Cardiac muscle cell (in vitro differentiated cells and primary cell): ENCODE results near the gene KCNIP4. TPM values are rescaled to one million over a fixed set of nuclear protein-coding genes. Genes with fewer than 3 reads are reported as not detected.

Experiments used
- DNase-seq, 2 donors: peaks; one replicate each; pipeline versions ENCODE4 v3.0.0 to v3.0.0-alpha.2; 2010 to 2017; ENCODE audit warnings: low read depth in 1 of 2, low spot score in 1 of 2
- H3K27ac ChIP-seq: fragments of 200-600 bp; sonication (generic); 2 replicates; pipeline ENCODE4 v1.5.1; 2016
- H3K27me3 ChIP-seq: fragments of 200-600 bp; sonication (generic); 2 replicates; pipeline ENCODE4 v1.6.0; 2016; ENCODE audit warnings: control low read depth
- H3K36me3 ChIP-seq: fragments of 200-600 bp; sonication (generic); 2 replicates; pipeline ENCODE4 v1.5.1; 2016; ENCODE audit warnings: control low read depth
- H3K4me1 ChIP-seq: fragments of 200-600 bp; sonication (generic); 2 replicates; pipeline ENCODE4 v1.8.1; 2017; ENCODE audit warnings: low read depth, mild to moderate bottlenecking, mixed run types
- H3K4me3 ChIP-seq: fragments of 200-600 bp; sonication (generic); 2 replicates; pipeline ENCODE4 v1.5.1; 2016; ENCODE audit warnings: mild to moderate bottlenecking
- H3K9me3 ChIP-seq: fragments of 200-600 bp; sonication (generic); 2 replicates; pipeline ENCODE4 v1.5.1; 2017; ENCODE audit warnings: low read depth, mild to moderate bottlenecking, control low read depth
- polyA plus RNA-seq: library from polyadenylated mRNA; unstranded; fragments of >200 nt; fragmentation: Nextera tagmentation; extraction: Ambion mirVana; gene quantifications from 2 replicates; pipeline ENCODE4 v1.2.1, GENCODE V29; 2016
- total RNA-seq: library from RNA; depleted of rRNA; stranded (reverse); fragments of >200 nt; gene quantifications from 2 replicates; pipeline ENCODE4 v1.2.3, GENCODE V29; 2016
- TF ChIP-seq, protein P1 (sequence below): IDR thresholded peaks from 2 replicates; pipeline ENCODE4 v1.5.1; 2012; ENCODE audit warnings: low read depth, mild to moderate bottlenecking, low read length

The KCNIP4 gene
- total and polyA plus RNA-seq, 2 experiments from 2014 or later, result 14.5 to 15.9 TPM

DNA sequence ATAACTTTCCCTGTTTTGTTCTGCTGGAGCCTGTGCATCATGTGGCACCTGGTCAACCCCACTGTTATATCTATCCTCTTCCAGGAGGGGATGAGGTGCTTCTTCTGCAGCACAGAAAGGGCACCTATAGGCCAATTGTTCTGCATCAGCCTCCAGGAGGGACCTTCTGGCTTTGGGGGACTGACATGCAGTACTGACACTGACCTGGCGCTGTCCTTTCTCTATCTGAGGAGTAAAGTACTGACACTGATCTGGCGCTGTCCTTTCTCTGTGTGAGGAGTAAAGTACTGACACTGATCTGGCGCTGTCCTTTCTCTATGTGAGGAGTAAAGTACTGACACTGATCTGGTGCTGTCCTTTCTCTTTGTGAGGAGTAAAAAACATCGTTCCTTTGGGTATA, 749.9 kb downstream of the KCNIP4 start:
- Histone ChIP-seq H3K9me3 (no peaks in the 10 kb centered on the region), H3K4me3 (no peak overlapping the region), H3K36me3 (no peaks in the 10 kb centered on the region), H3K4me1 (no peaks in the 10 kb centered on the region), H3K27ac (no peak overlapping the region), H3K27me3 (no peaks in the 10 kb centered on the region)
- TF ChIP-seq, protein P1, sequence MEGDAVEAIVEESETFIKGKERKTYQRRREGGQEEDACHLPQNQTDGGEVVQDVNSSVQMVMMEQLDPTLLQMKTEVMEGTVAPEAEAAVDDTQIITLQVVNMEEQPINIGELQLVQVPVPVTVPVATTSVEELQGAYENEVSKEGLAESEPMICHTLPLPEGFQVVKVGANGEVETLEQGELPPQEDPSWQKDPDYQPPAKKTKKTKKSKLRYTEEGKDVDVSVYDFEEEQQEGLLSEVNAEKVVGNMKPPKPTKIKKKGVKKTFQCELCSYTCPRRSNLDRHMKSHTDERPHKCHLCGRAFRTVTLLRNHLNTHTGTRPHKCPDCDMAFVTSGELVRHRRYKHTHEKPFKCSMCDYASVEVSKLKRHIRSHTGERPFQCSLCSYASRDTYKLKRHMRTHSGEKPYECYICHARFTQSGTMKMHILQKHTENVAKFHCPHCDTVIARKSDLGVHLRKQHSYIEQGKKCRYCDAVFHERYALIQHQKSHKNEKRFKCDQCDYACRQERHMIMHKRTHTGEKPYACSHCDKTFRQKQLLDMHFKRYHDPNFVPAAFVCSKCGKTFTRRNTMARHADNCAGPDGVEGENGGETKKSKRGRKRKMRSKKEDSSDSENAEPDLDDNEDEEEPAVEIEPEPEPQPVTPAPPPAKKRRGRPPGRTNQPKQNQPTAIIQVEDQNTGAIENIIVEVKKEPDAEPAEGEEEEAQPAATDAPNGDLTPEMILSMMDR, result no peak
- DNase-seq, result no peak

GRCh38 chr4:21195682-21196081, 752.9 kb downstream of the KCNIP4 start:
- Histone ChIP-seq H3K27ac (no peak overlapping the region), H3K27me3 (no peaks in the 10 kb centered on the region), H3K9me3 (no peaks in the 10 kb centered on the region), H3K4me3 (no peak overlapping the region), H3K4me1 (no peaks in the 10 kb centered on the region), H3K36me3 (no peaks in the 10 kb centered on the region)
- no peak for DNase-seq
- TF ChIP-seq, protein P1, result no peak

DNA sequence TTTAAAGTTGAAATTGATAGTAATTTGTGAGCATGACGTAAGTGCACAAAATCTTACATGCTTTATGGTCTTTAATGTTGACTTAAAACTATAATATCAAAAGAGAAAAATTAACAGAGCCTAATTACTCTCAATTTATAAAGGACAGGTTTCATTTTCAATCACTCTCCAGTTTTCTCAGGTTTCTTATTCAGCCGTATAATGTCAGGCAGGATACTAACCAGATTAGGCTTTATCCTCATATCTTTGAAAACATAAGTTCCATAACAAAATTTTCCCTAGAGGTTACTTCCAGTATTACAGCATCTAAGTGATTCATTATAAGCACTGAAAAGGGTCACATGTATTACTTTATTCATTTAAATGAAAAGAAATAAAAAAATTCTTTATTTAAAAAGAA, 756.2 kb downstream of the KCNIP4 start:
- Histone ChIP-seq H3K36me3 (no peaks in the 10 kb centered on the region), H3K27me3 (no peaks in the 10 kb centered on the region), H3K27ac (no peak overlapping the region), H3K9me3 (no peaks in the 10 kb centered on the region), H3K4me1 (no peaks in the 10 kb centered on the region), H3K4me3 (no peak overlapping the region)
- DNase-seq, result no peak
- TF ChIP-seq, protein P1, result no peak

GRCh38 chr4:21191317-21191716, 757.3 kb downstream of the KCNIP4 start:
- H3K4me1 ChIP-seq, result no peaks in the 10 kb centered on the region
- H3K27ac ChIP-seq, result no peak overlapping the region
- H3K9me3 ChIP-seq, result no peaks in the 10 kb centered on the region
- H3K36me3 ChIP-seq, result no peaks in the 10 kb centered on the region
- no peak overlapping the region for H3K4me3 ChIP-seq
- DNase-seq, result no peak
- TF ChIP-seq, protein P1, result no peak
- H3K27me3 ChIP-seq, result no peaks in the 10 kb centered on the region

GRCh38 chr4:21184788-21185187, 763.8 kb downstream of the KCNIP4 start:
- DNase-seq, result no peak
- no peaks in the 10 kb centered on the region for H3K4me1 ChIP-seq
- TF ChIP-seq, protein P1, result no peak

DNA sequence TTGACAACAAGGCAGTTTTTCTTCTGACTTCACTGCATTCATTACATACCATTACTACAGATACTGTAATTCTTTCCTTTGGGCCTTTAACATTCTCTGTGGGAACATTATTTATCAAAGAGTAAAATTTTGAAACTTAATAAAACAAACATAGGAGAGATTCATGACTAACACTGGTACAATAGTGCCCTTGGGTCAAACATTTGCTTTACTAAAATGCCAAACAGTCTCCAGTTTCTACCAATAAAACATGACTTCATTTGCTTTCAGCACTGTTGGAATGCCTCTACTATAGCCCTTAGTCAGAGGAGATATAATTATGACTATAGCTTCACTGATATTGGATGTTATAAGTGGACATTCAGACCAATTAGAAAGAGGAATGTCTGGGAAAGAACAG, 766.9 kb downstream of the KCNIP4 start:
- no peaks in the 10 kb centered on the region for H3K9me3 ChIP-seq
- no peak for DNase-seq
- H3K36me3 ChIP-seq, result no peaks in the 10 kb centered on the region
- TF ChIP-seq, protein P1, result no peak
- no peaks in the 10 kb centered on the region for H3K4me1 ChIP-seq
- no peak overlapping the region for H3K4me3 ChIP-seq
- H3K27ac ChIP-seq, result no peak overlapping the region
- H3K27me3 ChIP-seq, result no peaks in the 10 kb centered on the region

More at GRCh38 chr4:21184788-21185187, 763.8 kb downstream of the KCNIP4 start:
- H3K9me3 ChIP-seq, result no peaks in the 10 kb centered on the region
- no peaks in the 10 kb centered on the region for H3K27me3 ChIP-seq
- no peaks in the 10 kb centered on the region for H3K36me3 ChIP-seq
- no peak overlapping the region for H3K27ac ChIP-seq
- no peak overlapping the region for H3K4me3 ChIP-seq
